Measurements from ENCODE around the gene BBX. TPM values are rescaled to one million over a fixed set of nuclear protein-coding genes. Genes with fewer than 3 reads are reported as not detected.

BBX gene
- polyA plus RNA-seq, 1 donor from 2014 or later, result 23.8 TPM

- H3K79me2 ChIP-seq (replicated peaks; ENCODE audit: insufficient read depth, low read length), result no peaks in the 10 kb centered on the region
- no peak for TF ChIP-seq TAF1 (IDR thresholded peaks at IDR 0.05; ENCODE audit: low read depth)
- TF ChIP-seq RAD21 (conservative IDR thresholded peaks at IDR 0.05), result no peak
- TF ChIP-seq MXI1 (conservative IDR thresholded peaks at IDR 0.05; ENCODE audit: poor library complexity, severe bottlenecking), result no peak
- no peak for TF ChIP-seq CTCF (IDR thresholded peaks at IDR 0.05; ENCODE audit: poor library complexity, severe bottlenecking)
- no peak for TF ChIP-seq REST (IDR thresholded peaks at IDR 0.05; ENCODE audit: borderline replicate concordance)
- no peak for TF ChIP-seq EP300 (conservative IDR thresholded peaks at IDR 0.05; ENCODE audit: poor library complexity, severe bottlenecking)
- TF ChIP-seq POLR2AphosphoS5 (IDR thresholded peaks at IDR 0.05), result no peak
- TF ChIP-seq EZH2 (IDR thresholded peaks at IDR 0.05; ENCODE audit: borderline replicate concordance, insufficient read depth, low read length, poor library complexity, severe bottlenecking), result no peak
- TF ChIP-seq SMC3 (conservative IDR thresholded peaks at IDR 0.05; ENCODE audit: poor library complexity), result no peak
- H3K36me3 ChIP-seq (ENCODE audit: insufficient read depth, low read length), result no peaks in the 10 kb centered on the region
- H3K27me3 ChIP-seq (ENCODE audit: insufficient read depth, low read depth, low read length), result no peaks in the 10 kb centered on the region
- no peak overlapping the region for H2AFZ ChIP-seq (ENCODE audit: low read depth, low read length)
- no peak overlapping the region for H3K9ac ChIP-seq (ENCODE audit: low read length)
- no peaks in the 10 kb centered on the region for H4K20me1 ChIP-seq (ENCODE audit: insufficient read depth)
- H3K27ac ChIP-seq (ENCODE audit: low read length), result no peak overlapping the region
- H3K9me2 ChIP-seq (ENCODE audit: insufficient read depth, low read length), result no peaks in the 10 kb centered on the region
- no peak overlapping the region for H3K4me3 ChIP-seq (ENCODE audit: low read length)
- no peaks in the 10 kb centered on the region for H3K9me3 ChIP-seq (ENCODE audit: low read length)
- no peaks in the 10 kb centered on the region for H3F3A ChIP-seq (ENCODE audit: insufficient read depth, low read length, poor library complexity, severe bottlenecking)
- no peak overlapping the region for H3K4me2 ChIP-seq (ENCODE audit: low read length)
Observed at GRCh38 chr3:107634099-107634489, 111.3 kb downstream of the BBX start.

- H3K9me3 ChIP-seq (ENCODE audit: low read length), result no peaks in the 10 kb centered on the region
- no peak overlapping the region for H3K9ac ChIP-seq (ENCODE audit: low read length)
- no peak overlapping the region for H3K27ac ChIP-seq (ENCODE audit: low read length)
- H4K20me1 ChIP-seq (ENCODE audit: insufficient read depth), result no peaks in the 10 kb centered on the region
- H3K4me3 ChIP-seq (ENCODE audit: low read length), result no peak overlapping the region
- no peak overlapping the region for H3K4me2 ChIP-seq (ENCODE audit: low read length)
- no peaks in the 10 kb centered on the region for H3K79me2 ChIP-seq (replicated peaks; ENCODE audit: insufficient read depth, low read length)
- no peaks in the 10 kb centered on the region for H3K9me2 ChIP-seq (ENCODE audit: insufficient read depth, low read length)
- H3F3A ChIP-seq (ENCODE audit: insufficient read depth, low read length, poor library complexity, severe bottlenecking), result no peaks in the 10 kb centered on the region
- TF ChIP-seq CTCF (IDR thresholded peaks at IDR 0.05; ENCODE audit: poor library complexity, severe bottlenecking), result no peak
- no peak for TF ChIP-seq RAD21 (conservative IDR thresholded peaks at IDR 0.05)
- TF ChIP-seq POLR2AphosphoS5 (IDR thresholded peaks at IDR 0.05), result no peak
- no peak for TF ChIP-seq MXI1 (conservative IDR thresholded peaks at IDR 0.05; ENCODE audit: poor library complexity, severe bottlenecking)
- TF ChIP-seq EZH2 (IDR thresholded peaks at IDR 0.05; ENCODE audit: borderline replicate concordance, insufficient read depth, low read length, poor library complexity, severe bottlenecking), result no peak
- TF ChIP-seq TAF1 (IDR thresholded peaks at IDR 0.05; ENCODE audit: low read depth), result no peak
- no peak for TF ChIP-seq EP300 (conservative IDR thresholded peaks at IDR 0.05; ENCODE audit: poor library complexity, severe bottlenecking)
- no peak for TF ChIP-seq REST (IDR thresholded peaks at IDR 0.05; ENCODE audit: borderline replicate concordance)
- TF ChIP-seq SMC3 (conservative IDR thresholded peaks at IDR 0.05; ENCODE audit: poor library complexity), result no peak
- H3K36me3 ChIP-seq (ENCODE audit: insufficient read depth, low read length), result no peaks in the 10 kb centered on the region
- H3K27me3 ChIP-seq (ENCODE audit: insufficient read depth, low read depth, low read length), result no peaks in the 10 kb centered on the region
- no peak overlapping the region for H2AFZ ChIP-seq (ENCODE audit: low read depth, low read length)
Observed at GRCh38 chr3:107637416-107638183, 114.8 kb downstream of the BBX start.

All from neural cell (in vitro differentiated cells).